GM18909 (cell line): Measurements from ENCODE around the gene MRE11.
A peak's percentile ranks its signal among the peaks of the same experiment; 100 is the strongest.
"Not testable (repeated sequence)": the region's sequence is repeated elsewhere in the genome, so short reads cannot be mapped to it uniquely, and the experiment has no call there.

ENCODE experiments used
- ATAC-seq: cut with Tn5 transposase; IDR thresholded peaks from one replicate; pipeline ENCODE4 v1.9.1; 2021; ENCODE audit warnings: mild to moderate bottlenecking; ENCODE audit not compliant: unreplicated experiment, poor library complexity

Gene MRE11

DNA sequence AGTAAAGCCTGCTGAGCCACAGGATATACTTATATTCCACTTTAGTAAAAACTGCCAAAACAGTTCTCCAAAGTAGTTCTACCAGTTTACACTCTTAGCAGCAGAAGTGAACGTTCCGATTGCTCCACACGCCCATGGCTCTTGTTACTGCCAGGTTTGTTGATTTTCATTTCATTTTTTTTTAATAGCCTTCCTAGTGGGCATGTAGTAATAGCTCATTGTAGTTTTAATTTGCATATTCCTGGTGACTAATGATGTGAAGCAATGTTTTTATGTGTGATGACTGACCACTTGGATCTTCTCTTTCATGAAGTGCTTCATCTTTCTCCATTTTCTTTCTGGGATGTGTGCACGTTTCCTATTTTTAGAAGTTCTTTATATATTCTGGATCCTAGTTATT, 13.8 kb upstream of the MRE11 start:
- no peak for ATAC-seq

DNA sequence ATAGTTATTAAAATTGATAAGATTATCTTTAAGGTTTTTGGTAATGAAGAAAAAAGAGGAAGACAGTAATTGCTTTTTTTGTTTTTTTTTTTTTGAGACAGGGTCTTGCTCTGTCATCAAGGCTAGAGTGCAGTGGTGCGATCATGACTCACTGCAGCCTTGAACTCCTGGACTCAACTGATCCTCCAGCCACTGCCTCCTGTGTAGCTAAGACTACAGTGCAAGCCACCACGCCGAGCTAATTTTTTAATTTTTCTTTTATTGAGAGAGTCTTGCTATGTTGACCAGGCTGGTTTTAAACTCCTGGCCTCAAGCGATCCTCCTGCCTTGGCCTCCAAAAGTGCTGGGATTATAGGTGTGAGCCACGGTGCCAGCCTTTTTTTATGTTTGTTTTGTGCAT, 12.9 kb upstream of the MRE11 start:
- ATAC-seq = not testable (repeated sequence)

GRCh38 chr11:94504689-94505293, 11.1 kb upstream of the MRE11 start:
- peak; percentile 63 for ATAC-seq

GRCh38 chr11:94501522-94501921, 7.9 kb upstream of the MRE11 start:
- ATAC-seq = no peak

DNA sequence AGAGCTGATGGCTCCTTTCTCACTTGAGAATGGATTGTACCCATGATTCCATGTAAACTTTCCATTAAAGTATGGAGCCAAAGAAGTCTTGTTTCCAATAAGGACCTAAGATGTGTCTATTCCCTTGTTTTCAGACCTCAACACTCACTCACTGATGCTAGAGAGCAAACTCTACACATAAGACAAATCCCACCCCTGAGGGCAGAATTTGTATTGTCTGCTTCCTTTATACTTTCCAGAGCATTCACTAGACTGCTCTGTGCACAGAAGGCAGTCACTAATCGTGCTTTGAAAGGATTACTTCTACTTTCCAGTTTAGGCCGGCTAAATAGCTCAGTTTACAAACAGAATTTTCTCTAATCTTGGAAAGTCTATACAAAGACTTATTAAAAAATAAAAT, 6.5 kb upstream of the MRE11 start:
- no peak for ATAC-seq

- peak; percentile 71 for ATAC-seq
These were observed 559 bp upstream of the MRE11 start for GRCh38 chr11:94494126-94494680.

- no peak for ATAC-seq
These were observed 7.6 kb downstream of the MRE11 start for GRCh38 chr11:94486068-94486467.

DNA sequence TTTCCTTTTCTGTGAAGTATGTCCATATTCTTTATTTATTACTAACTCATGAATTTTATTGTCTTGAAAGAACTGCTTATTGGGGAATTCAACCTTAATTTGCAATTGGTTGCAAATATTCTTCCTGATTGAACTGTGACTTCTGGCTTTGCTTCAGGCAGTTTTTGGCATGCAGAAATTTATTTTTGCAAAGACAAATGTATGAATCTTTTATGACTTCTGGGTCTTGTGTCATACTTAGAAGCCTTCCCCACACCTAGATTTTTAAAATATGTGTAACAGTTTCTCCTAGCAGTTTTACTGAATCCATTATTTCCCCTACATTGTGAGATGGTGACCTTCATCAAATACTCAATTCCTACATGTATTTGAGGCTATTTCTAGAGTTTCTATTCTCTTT, 12.3 kb downstream of the MRE11 start:
- ATAC-seq = no peak

DNA sequence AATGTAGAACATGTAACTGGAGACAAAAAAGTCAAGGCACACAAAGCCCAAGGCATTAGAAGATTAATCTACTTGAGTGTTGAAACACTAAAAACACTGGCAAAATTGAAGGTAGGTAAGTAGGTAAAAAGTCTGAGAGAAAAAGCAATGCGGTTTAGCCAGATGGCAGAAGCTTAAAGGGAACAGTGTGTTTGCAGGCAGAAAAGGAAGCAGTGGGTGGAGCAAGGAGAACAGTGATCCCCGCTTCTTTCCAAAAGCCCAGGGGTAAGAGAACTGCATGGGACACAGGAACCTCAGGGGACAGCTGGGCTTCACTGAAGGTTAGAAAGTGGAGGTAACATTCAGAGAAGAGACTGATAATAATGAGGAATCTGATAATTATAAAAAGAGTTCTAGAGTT, 16.0 kb downstream of the MRE11 start:
- no peak for ATAC-seq

- peak; percentile 87 for ATAC-seq
These were observed 20.5 kb downstream of the MRE11 start for GRCh38 chr11:94472916-94473799.

DNA sequence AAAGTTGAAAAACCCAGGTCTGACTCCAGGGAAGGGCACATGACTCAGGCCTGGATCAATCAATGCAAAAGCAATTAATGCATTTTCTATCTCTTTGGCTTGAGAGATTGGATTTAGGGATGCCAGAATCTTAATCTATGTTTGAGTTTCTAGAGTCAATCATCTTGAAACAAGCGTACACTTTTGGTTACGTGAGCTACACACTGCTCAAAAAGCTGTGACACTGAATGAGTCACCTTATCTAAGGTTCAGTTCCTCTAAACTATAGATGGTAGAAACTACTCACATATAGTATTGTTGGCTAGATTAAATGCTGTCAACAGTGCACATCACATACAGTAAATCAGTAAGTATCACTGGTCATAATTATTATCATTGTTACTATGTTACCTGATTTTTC, 24.2 kb downstream of the MRE11 start:
- peak; percentile 92 for ATAC-seq

DNA sequence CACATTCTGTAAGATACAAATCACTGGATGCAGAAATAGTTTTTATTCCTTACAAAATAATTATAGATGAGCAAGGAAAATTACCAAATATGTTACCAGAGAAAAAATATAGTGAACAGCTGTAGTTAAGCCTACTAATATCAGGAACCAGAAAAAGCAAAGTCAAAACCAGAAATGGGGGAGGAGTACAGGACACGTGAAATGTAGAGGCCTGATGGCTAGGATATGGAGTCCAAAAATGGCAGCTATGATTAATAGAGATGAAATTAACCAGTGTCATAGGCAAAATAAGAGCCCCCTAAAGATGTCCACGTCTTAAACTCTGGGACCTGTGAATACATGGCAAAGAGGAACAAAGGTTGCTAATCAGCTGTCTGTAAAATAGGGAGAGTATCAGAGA, 34.1 kb downstream of the MRE11 start:
- ATAC-seq = no peak

- ATAC-seq = no peak
These were observed 36.3 kb downstream of the MRE11 start for GRCh38 chr11:94457118-94458029.

DNA sequence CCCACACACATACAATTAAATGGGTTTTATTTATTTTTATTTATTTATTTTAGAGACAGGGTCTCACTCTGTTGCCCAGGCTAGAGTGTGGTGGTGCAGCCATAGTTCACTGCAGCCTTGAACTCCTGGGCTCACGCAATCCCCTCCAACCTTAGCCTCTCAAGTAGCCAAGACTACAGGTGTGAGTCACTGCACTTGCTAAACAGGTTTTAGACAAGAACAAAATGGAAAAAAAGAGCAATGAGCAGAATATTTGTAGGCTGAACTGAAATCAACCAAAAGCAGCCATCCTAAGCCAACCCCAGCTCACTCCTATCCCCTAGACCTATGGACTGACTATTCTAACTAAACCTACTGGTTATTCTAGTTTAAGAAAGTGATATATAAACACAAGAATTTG, 37.8 kb downstream of the MRE11 start:
- ATAC-seq = no peak

GRCh38 chr11:94454301-94454700, 39.3 kb downstream of the MRE11 start:
- no peak for ATAC-seq

- no peak for ATAC-seq
These were observed 40.7 kb downstream of the MRE11 start for GRCh38 chr11:94452988-94453387.

GRCh38 chr11:94450048-94450447, 43.6 kb downstream of the MRE11 start:
- no peak for ATAC-seq

- no peak for ATAC-seq
These were observed 44.2 kb downstream of the MRE11 start for GRCh38 chr11:94449437-94449836.

DNA sequence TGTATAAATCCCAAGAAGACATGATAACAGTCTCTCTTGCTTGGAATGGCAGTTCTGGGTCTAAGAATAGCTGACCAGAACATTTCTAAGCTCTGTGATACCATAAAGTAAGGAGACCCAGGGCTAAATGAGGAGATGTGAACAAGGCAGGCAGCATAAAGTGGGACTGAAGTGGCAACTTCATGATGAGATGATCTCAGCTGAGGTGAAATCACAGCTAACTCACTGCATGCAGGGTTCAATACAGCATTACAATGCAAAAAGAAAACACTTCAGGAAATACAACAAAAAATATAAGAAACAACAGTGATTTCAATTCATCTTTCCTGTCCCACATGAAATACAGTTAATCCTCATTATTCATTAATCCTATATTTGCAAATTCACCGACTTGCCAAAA, 44.6 kb downstream of the MRE11 start:
- no peak for ATAC-seq

GRCh38 chr11:94447149-94447548, 46.5 kb downstream of the MRE11 start:
- ATAC-seq = no peak

- ATAC-seq = no peak
These were observed 48.0 kb downstream of the MRE11 start for GRCh38 chr11:94445641-94446040.
